ENCODE results near the gene COL27A1.

COL27A1 gene

GRCh38 chr9:114310471-114311450, 155.4 kb downstream of the COL27A1 start:
- DNase-seq (ENCODE audit: low read depth), result no peak
- TF ChIP-seq CTCF (IDR thresholded peaks at IDR 0.05; ENCODE audit: low read length, missing control alignments), result no peak
- H3K4me3 ChIP-seq (replicated peaks; ENCODE audit: low read depth, low read length), result no peak overlapping the region

GRCh38 chr9:114311571-114312512, 156.5 kb downstream of the COL27A1 start:
- no peak for DNase-seq (ENCODE audit: low read depth)
- no peak overlapping the region for H3K4me3 ChIP-seq (replicated peaks; ENCODE audit: low read depth, low read length)
- TF ChIP-seq CTCF (IDR thresholded peaks at IDR 0.05; ENCODE audit: low read length, missing control alignments), result no peak

GRCh38 chr9:114312513-114312875, 157.2 kb downstream of the COL27A1 start:
- no peak for DNase-seq (ENCODE audit: low read depth)
- TF ChIP-seq CTCF (IDR thresholded peaks at IDR 0.05; ENCODE audit: low read length, missing control alignments), result no peak
- no peak overlapping the region for H3K4me3 ChIP-seq (replicated peaks; ENCODE audit: low read depth, low read length)

GRCh38 chr9:114313186-114313585, 157.8 kb downstream of the COL27A1 start:
- TF ChIP-seq CTCF (IDR thresholded peaks at IDR 0.05; ENCODE audit: low read length, missing control alignments), result no peak
- DNase-seq (ENCODE audit: low read depth), result no peak

GRCh38 chr9:114314256-114314867, 159.0 kb downstream of the COL27A1 start:
- TF ChIP-seq CTCF (IDR thresholded peaks at IDR 0.05; ENCODE audit: low read length, missing control alignments), result no peak
- no peak for DNase-seq (ENCODE audit: low read depth)
- no peak overlapping the region for H3K4me3 ChIP-seq (replicated peaks; ENCODE audit: low read depth, low read length)

More at GRCh38 chr9:114313186-114313585, 157.8 kb downstream of the COL27A1 start:
- no peak overlapping the region for H3K4me3 ChIP-seq (replicated peaks; ENCODE audit: low read depth, low read length)

GRCh38 chr9:114314881-114315722, 159.8 kb downstream of the COL27A1 start:
- no peak for DNase-seq (ENCODE audit: low read depth)

More at GRCh38 chr9:114314881-114315722, 159.8 kb downstream of the COL27A1 start:
- no peak for TF ChIP-seq CTCF (IDR thresholded peaks at IDR 0.05; ENCODE audit: low read length, missing control alignments)
- H3K4me3 ChIP-seq (replicated peaks; ENCODE audit: low read depth, low read length), result no peak overlapping the region
